H1 (cell line): Measurements from ENCODE around the gene NCEH1. TPM values are rescaled to one million over a fixed set of nuclear protein-coding genes. Genes with fewer than 3 reads are reported as not detected.

Experiments
- CTCF ChIA-PET: fragments of 300-600 bp; sonication (Branson Sonifier 250); formaldehyde crosslinking; loops from one replicate; lab custom pipeline; 2021; ENCODE audit not compliant: partially characterized antibody; lab: Charles Lee
- POLR2A ChIA-PET: fragments of 300-600 bp; sonication (Branson Sonifier 250); formaldehyde crosslinking; loops from one replicate; lab custom pipeline; 2021; ENCODE audit warnings: inconsistent platforms; ENCODE audit not compliant: partially characterized antibody; lab: Charles Lee
- DNase-seq, 2 experiments: peaks; one replicate each; pipeline versions ENCODE4 v3.0.0 to v3.0.0-alpha.2; 2010 to 2022; ENCODE audit warnings: low spot score in 2 of 2, low read depth in 1 of 2, mixed read lengths in 1 of 2
- FAIRE-seq: peaks from 2 replicates; lab custom pipeline; 2011; peaks lifted over from hg19 to GRCh38; lab: Jason Lieb, UNC
- H2AFZ ChIP-seq: 2 replicates; pipeline ENCODE4 v1.8.1; 2012; ENCODE audit warnings: low read length, inconsistent platforms
- H2AK5ac ChIP-seq: 2 replicates; pipeline ENCODE4 v1.6.1; 2013; ENCODE audit warnings: low read depth, low read length
- H2BK120ac ChIP-seq: replicated peaks from 2 replicates; pipeline ENCODE3; 2013; ENCODE audit warnings: low read depth, low read length, inconsistent platforms
- H2BK12ac ChIP-seq: 2 replicates; pipeline ENCODE4 v1.6.1; 2013; ENCODE audit warnings: low read depth, low read length
- H2BK15ac ChIP-seq: 2 replicates; pipeline ENCODE4 v1.6.1; 2013; ENCODE audit warnings: low read length
- H2BK20ac ChIP-seq: 2 replicates; pipeline ENCODE4 v1.6.1; 2013; ENCODE audit warnings: low read length
- H2BK5ac ChIP-seq: 2 replicates; pipeline ENCODE4 v1.6.1; 2013; ENCODE audit warnings: low read depth, low read length
- H3K14ac ChIP-seq: 2 replicates; pipeline ENCODE4 v1.6.1; 2013; ENCODE audit warnings: inconsistent platforms; ENCODE audit not compliant: insufficient read length
- H3K18ac ChIP-seq: 2 replicates; pipeline ENCODE4 v1.6.1; 2013; ENCODE audit warnings: low read length; ENCODE audit errors: extremely low read depth
- H3K23ac ChIP-seq: 2 replicates; pipeline ENCODE4 v1.6.1; 2013; ENCODE audit warnings: inconsistent platforms; ENCODE audit not compliant: insufficient read length
- H3K23me2 ChIP-seq: 2 replicates; pipeline ENCODE4 v1.6.1; 2013; ENCODE audit warnings: low read depth, low read length
- H3K27ac ChIP-seq: 2 replicates; pipeline ENCODE4 v1.6.1; 2011; ENCODE audit warnings: low read depth, low read length, inconsistent platforms
- H3K27me3 ChIP-seq, 4 experiments: replicated peaks in 1 of 4; 1 replicate in 1 of 4; 2 replicates in 3 of 4; pipeline versions ENCODE4 v1.6.1 to v1.8.1; 2011 to 2013; ENCODE audit warnings: low read length in 3 of 4, mild to moderate bottlenecking in 3 of 4, inconsistent platforms in 2 of 4, mixed read lengths in 2 of 4, moderate library complexity in 1 of 4; ENCODE audit not compliant: control insufficient read depth in 3 of 4, insufficient read depth in 3 of 4; ENCODE audit errors: extremely low read depth in 1 of 4
- H3K36me3 ChIP-seq, 4 experiments: 2 replicates each; pipeline versions ENCODE4 v1.6.1 to v1.8.1; 2011 to 2013; ENCODE audit warnings: mild to moderate bottlenecking in 4 of 4, low read length in 3 of 4, moderate library complexity in 2 of 4, control low read depth in 1 of 4, inconsistent platforms in 1 of 4; ENCODE audit not compliant: insufficient read depth in 4 of 4, control insufficient read depth in 2 of 4
- H3K4ac ChIP-seq: replicated peaks from 2 replicates; pipeline ENCODE3; 2013; ENCODE audit warnings: low read length, low read depth, mixed read lengths, inconsistent platforms; ENCODE audit not compliant: insufficient read length
- H3K4me1 ChIP-seq, 4 experiments: replicated peaks in 1 of 4; 1 replicate in 1 of 4; 2 replicates in 3 of 4; pipeline versions ENCODE4 v1.6.1 to v1.8.1; 2011 to 2013; ENCODE audit warnings: low read length in 3 of 4, inconsistent platforms in 2 of 4, mixed read lengths in 1 of 4; ENCODE audit not compliant: insufficient read depth in 4 of 4, control insufficient read depth in 3 of 4
- H3K4me2 ChIP-seq, 2 experiments: 2 replicates each; pipeline versions ENCODE4 v1.6.1 to v1.8.1; 2011 to 2013; ENCODE audit warnings: low read depth in 2 of 2, low read length in 2 of 2, control low read depth in 1 of 2, inconsistent platforms in 1 of 2, mild to moderate bottlenecking in 1 of 2; ENCODE audit not compliant: insufficient read depth in 1 of 2
- H3K4me3 ChIP-seq, 4 experiments: fragments of 200-600, 300-600 bp in 1 of 4; sonication (generic), shearing (Covaris generic), sonication (Bioruptor Twin) in 1 of 4; 2 replicates each; pipeline versions ENCODE4 v1.5.1 to v1.8.1; 2011 to 2016; ENCODE audit warnings: low read length in 4 of 4, low read depth in 3 of 4, control low read depth in 2 of 4, inconsistent platforms in 2 of 4, mild to moderate bottlenecking in 2 of 4, mixed read lengths in 1 of 4, moderate library complexity in 1 of 4; ENCODE audit not compliant: insufficient read depth in 2 of 4; ENCODE audit errors: extremely low read depth in 1 of 4
- H3K56ac ChIP-seq: replicated peaks from 2 replicates; pipeline ENCODE3; 2013; ENCODE audit warnings: low read depth, mild to moderate bottlenecking, mixed read lengths, low read length, inconsistent platforms; ENCODE audit not compliant: insufficient read length
- H3K79me1 ChIP-seq: 2 replicates; pipeline ENCODE4 v1.6.1; 2013; ENCODE audit warnings: low read depth, low read length, control low read depth
- H3K79me2 ChIP-seq, 2 experiments: 2 replicates each; pipeline versions ENCODE4 v1.6.1 to v1.8.1; 2012 to 2013; ENCODE audit warnings: low read length in 2 of 2, mild to moderate bottlenecking in 2 of 2, inconsistent platforms in 1 of 2; ENCODE audit not compliant: insufficient read depth in 2 of 2, control insufficient read depth in 1 of 2
- H3K9ac ChIP-seq, 4 experiments: replicated peaks in 1 of 4; 1 replicate in 1 of 4; 2 replicates in 3 of 4; pipeline versions ENCODE4 v1.6.1 to v1.8.1; 2011 to 2013; ENCODE audit warnings: low read depth in 3 of 4, low read length in 3 of 4, control low read depth in 2 of 4, mild to moderate bottlenecking in 2 of 4, moderate library complexity in 2 of 4, inconsistent platforms in 1 of 4; ENCODE audit errors: extremely low read depth in 1 of 4
- H3K9me3 ChIP-seq, 2 experiments: 2 replicates each; pipeline versions ENCODE4 v1.6.1 to v1.8.1; 2012 to 2013; ENCODE audit warnings: mild to moderate bottlenecking in 2 of 2, moderate library complexity in 2 of 2, control low read depth in 1 of 2, inconsistent platforms in 1 of 2, low read depth in 1 of 2, low read length in 1 of 2, mixed read lengths in 1 of 2; ENCODE audit not compliant: insufficient read depth in 2 of 2
- H4K20me1 ChIP-seq, 2 experiments: replicated peaks in 1 of 2; 2 replicates each; pipeline versions ENCODE3 to v1.8.1; 2011 to 2013; ENCODE audit warnings: inconsistent platforms in 2 of 2, low read length in 2 of 2, mild to moderate bottlenecking in 1 of 2; ENCODE audit not compliant: insufficient read depth in 2 of 2, control insufficient read depth in 1 of 2
- H4K5ac ChIP-seq: 2 replicates; pipeline ENCODE4 v1.6.1; 2013; ENCODE audit warnings: low read length, low read depth, mixed read lengths, inconsistent platforms; ENCODE audit not compliant: insufficient read length
- H4K8ac ChIP-seq: 2 replicates; pipeline ENCODE4 v1.8.0; 2013; ENCODE audit warnings: mild to moderate bottlenecking, moderate library complexity, low read length, inconsistent platforms; ENCODE audit not compliant: insufficient read depth; ENCODE audit errors: extremely low read depth
- H4K91ac ChIP-seq: replicated peaks from 2 replicates; pipeline ENCODE3; 2013; ENCODE audit warnings: low read length, mixed read lengths, inconsistent platforms; ENCODE audit not compliant: insufficient read length
- ASH2L ChIP-seq: fragments of 200-600, 300-600 bp; sonication (generic); IDR thresholded peaks from one replicate; pipeline ENCODE4 v1.7.1; 2017; ENCODE audit warnings: low read length
- E2F6 ChIP-seq: IDR thresholded peaks from 2 replicates; pipeline ENCODE4 v1.6.1; 2012; ENCODE audit warnings: inconsistent platforms
- JUN ChIP-seq: IDR thresholded peaks from 2 replicates; pipeline ENCODE4 v1.6.1; 2011; ENCODE audit warnings: low read depth, mild to moderate bottlenecking, improper control_type of control experiment, low read length
- MAX ChIP-seq: IDR thresholded peaks from 2 replicates; pipeline ENCODE4 v1.6.1; 2012; ENCODE audit warnings: inconsistent platforms
- NRF1 ChIP-seq: IDR thresholded peaks from 2 replicates; pipeline ENCODE4 v1.6.1; 2011; ENCODE audit warnings: mild to moderate bottlenecking, low read depth, low read length, improper control_type of control experiment
- TBP ChIP-seq: IDR thresholded peaks from 2 replicates; pipeline ENCODE4 v1.6.1; 2011; ENCODE audit warnings: low read depth, low read length, improper control_type of control experiment
- USF2 ChIP-seq: IDR thresholded peaks from 2 replicates; pipeline ENCODE4 v1.6.1; 2011; ENCODE audit warnings: low read length, improper control_type of control experiment
- YY1 ChIP-seq: IDR thresholded peaks from 2 replicates; pipeline ENCODE4 v1.6.1; 2011; ENCODE audit warnings: low read depth, mild to moderate bottlenecking, low read length
- WGBS, 2 experiments: shearing (Covaris generic) in 1 of 2; methylation state at CpG; one replicate each; pipeline versions ENCODE4 v1.1.6 to v1.1.7; 2013 to 2015; ENCODE audit warnings: low lambda C conversion rate in 2 of 2, mixed read lengths in 2 of 2, inconsistent platforms in 1 of 2, low coverage in 1 of 2, missing lambda C conversion rate in 1 of 2; ENCODE audit not compliant: insufficient replicate concordance in 2 of 2, insufficient coverage in 1 of 2, insufficient read length in 1 of 2; ENCODE audit errors: extremely low coverage in 1 of 2, missing lambda C conversion rate in 1 of 2; 5-methylcytosine and 5-hydroxymethylcytosine counted together
- polyA plus RNA-seq, 7 experiments: library from polyadenylated mRNA; depleted of rRNA in 3 of 7; stranded (reverse) in 5 of 7; unstranded in 2 of 7; fragments of >200 nt in 5 of 7; fragments of 200-250 nt in 2 of 7; gene quantifications; 1 replicate in 5 of 7; 2 replicates in 1 of 7; 4 replicates in 1 of 7; pipeline versions ENCODE4 v1.2.1 to v1.2.3, GENCODE V29; 2011 to 2013; ENCODE audit warnings: missing spikeins in 2 of 7, mixed read lengths in 2 of 7
- total RNA-seq: library from RNA; stranded (reverse); fragmentation: NEBNext Ultra II Directional; extraction: Animal tissue kit (Norgen Biotek cat#: 25700); gene quantifications from 2 replicates; pipeline ENCODE4 v1.2.1, GENCODE V29; 2021

The NCEH1 gene
- total and polyA plus RNA-seq, 2 of the 8 experiments (the other 6 are each of a cell fraction or from before 2014, with no cell fraction given) = 2.2 to 6.4 TPM

- H3K23me2 ChIP-seq = no peaks in the 10 kb centered on the region
- no peak overlapping the region for H3K4ac ChIP-seq
- no peak overlapping the region for H3K9ac ChIP-seq
- ChIA-PET CTCF (interaction anchor here (1.6 to 1.7 kb wide), 2 partner anchors 11 to 17 kb away, joined by 4 to 8 read pairs; no protein-coding TSS in a partner anchor), POLR2A (no interaction called here)
- no peaks in the 10 kb centered on the region for H3K79me1 ChIP-seq
- FAIRE-seq (no peak), DNase-seq (no peak)
- H3K18ac ChIP-seq = no peak overlapping the region
- no peak overlapping the region for H3K23ac ChIP-seq
- H2BK20ac ChIP-seq = no peak overlapping the region
- no peak overlapping the region for H4K8ac ChIP-seq
- no peak overlapping the region for H2BK12ac ChIP-seq
- H3K79me2 ChIP-seq = no peaks in the 10 kb centered on the region
- no peak overlapping the region for H2BK120ac ChIP-seq
- no peak overlapping the region for H4K5ac ChIP-seq
- no peaks in the 10 kb centered on the region for H4K20me1 ChIP-seq
- H3K36me3 ChIP-seq = no peaks in the 10 kb centered on the region
- H3K27me3 ChIP-seq = no peaks in the 10 kb centered on the region
- H3K56ac ChIP-seq = no peak overlapping the region
- no peak overlapping the region for H3K4me3 ChIP-seq
- no peak overlapping the region for H2AK5ac ChIP-seq
- 85% methylated on average over 5 of the region's 5 CpGs; no CpG with 5 or more reads in 1 of the 2 experiments for WGBS, 2 experiments
- H3K27ac ChIP-seq = no peak overlapping the region
- no peak overlapping the region for H3K4me2 ChIP-seq
- H3K4me1 ChIP-seq = peaks cover 0 to 17% (median 11%) of the 10 kb centered on the region in 4 experiments; a peak in 4 of 7 replicates
- peak; percentile 55; the same call in 1 of the 2 replicates for TF ChIP-seq YY1
- TF ChIP-seq NRF1 = no peak
- no peak for TF ChIP-seq USF2
- no peak for TF ChIP-seq ASH2L
- no peak for TF ChIP-seq JUN
- TF ChIP-seq TBP = no peak
- peak; percentile 82 for TF ChIP-seq E2F6
- peak; percentile 42; the same call in 1 of the 2 replicates for TF ChIP-seq MAX
- TF ChIP-seq, all 59 proteins: peak for 3
- H3K14ac ChIP-seq = no peak overlapping the region
- no peak overlapping the region for H2AFZ ChIP-seq
- H3K9me3 ChIP-seq = no peaks in the 10 kb centered on the region
- H2BK15ac ChIP-seq = no peak overlapping the region
- no peak overlapping the region for H2BK5ac ChIP-seq
- no peak overlapping the region for H4K91ac ChIP-seq
Measured at GRCh38 chr3:172679599-172679998, 31.3 kb downstream of the NCEH1 start.
